Measurements from ENCODE around the gene STAM.

DNA sequence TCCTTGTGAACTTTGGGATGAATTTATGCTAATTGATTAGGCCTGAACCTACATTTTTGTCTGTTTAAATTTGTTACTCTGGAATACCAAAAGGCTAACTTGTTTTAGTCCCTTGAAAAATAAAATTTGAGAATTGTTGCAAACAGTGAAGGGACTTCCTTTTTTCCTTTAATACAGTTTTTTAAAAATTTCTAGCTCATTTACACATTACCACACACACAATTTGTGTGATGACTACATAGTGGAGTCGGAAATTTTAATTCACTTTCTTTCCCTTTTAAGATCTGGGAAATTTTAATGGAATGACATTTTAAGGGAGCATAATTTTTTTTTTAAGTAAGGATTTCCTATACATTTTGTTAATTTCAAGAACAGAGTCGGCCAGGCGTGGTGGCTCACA, 99.5 kb downstream of the STAM start:
- no peak for TF ChIP-seq POLR2AphosphoS5 (IDR thresholded peaks at IDR 0.05; ENCODE audit: low read depth, low read length)
- TF ChIP-seq SIN3A (IDR thresholded peaks at IDR 0.05; ENCODE audit: borderline replicate concordance, insufficient read depth, low read length) = no peak
- TF ChIP-seq, protein P1, sequence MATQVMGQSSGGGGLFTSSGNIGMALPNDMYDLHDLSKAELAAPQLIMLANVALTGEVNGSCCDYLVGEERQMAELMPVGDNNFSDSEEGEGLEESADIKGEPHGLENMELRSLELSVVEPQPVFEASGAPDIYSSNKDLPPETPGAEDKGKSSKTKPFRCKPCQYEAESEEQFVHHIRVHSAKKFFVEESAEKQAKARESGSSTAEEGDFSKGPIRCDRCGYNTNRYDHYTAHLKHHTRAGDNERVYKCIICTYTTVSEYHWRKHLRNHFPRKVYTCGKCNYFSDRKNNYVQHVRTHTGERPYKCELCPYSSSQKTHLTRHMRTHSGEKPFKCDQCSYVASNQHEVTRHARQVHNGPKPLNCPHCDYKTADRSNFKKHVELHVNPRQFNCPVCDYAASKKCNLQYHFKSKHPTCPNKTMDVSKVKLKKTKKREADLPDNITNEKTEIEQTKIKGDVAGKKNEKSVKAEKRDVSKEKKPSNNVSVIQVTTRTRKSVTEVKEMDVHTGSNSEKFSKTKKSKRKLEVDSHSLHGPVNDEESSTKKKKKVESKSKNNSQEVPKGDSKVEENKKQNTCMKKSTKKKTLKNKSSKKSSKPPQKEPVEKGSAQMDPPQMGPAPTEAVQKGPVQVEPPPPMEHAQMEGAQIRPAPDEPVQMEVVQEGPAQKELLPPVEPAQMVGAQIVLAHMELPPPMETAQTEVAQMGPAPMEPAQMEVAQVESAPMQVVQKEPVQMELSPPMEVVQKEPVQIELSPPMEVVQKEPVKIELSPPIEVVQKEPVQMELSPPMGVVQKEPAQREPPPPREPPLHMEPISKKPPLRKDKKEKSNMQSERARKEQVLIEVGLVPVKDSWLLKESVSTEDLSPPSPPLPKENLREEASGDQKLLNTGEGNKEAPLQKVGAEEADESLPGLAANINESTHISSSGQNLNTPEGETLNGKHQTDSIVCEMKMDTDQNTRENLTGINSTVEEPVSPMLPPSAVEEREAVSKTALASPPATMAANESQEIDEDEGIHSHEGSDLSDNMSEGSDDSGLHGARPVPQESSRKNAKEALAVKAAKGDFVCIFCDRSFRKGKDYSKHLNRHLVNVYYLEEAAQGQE (IDR thresholded peaks at IDR 0.05; ENCODE audit: insufficient read depth in 1 of 2, low read depth in 2 of 2, low read length in 2 of 2) = no peak
- TF ChIP-seq TAF1 (IDR thresholded peaks at IDR 0.05; ENCODE audit: borderline replicate concordance, insufficient read depth, low read length) = no peak

All from PFSK-1 (cell line).